ENCODE data around the gene VPS51.

GRCh38 chr11:65090628-65091027 is 5.4 kb upstream of the VPS51 start:
- no peak for TF ChIP-seq ARID4B (CRISPR knock-in tag; IDR thresholded peaks at IDR 0.05; ENCODE audit: borderline replicate concordance)
- TF ChIP-seq CTCF (IDR thresholded peaks at IDR 0.05): no peak
- no peak for TF ChIP-seq SP1 (CRISPR knock-in tag; conservative IDR thresholded peaks at IDR 0.05)
